Pancreas (tissue), 10 donors: ENCODE measurements around the gene DGCR2. TPM values are rescaled to one million over a fixed set of nuclear protein-coding genes. Genes with fewer than 3 reads are reported as not detected.

Experiments
- ATAC-seq, 4 donors: fragments of 200-7000 bp; cut with Tn5 transposase; one replicate each; pipeline versions ENCODE4 v1.8.0 to v1.9.1; 2020; ENCODE audit warnings: mild to moderate bottlenecking in 4 of 4, moderate library complexity in 4 of 4
- DNase-seq, 6 donors: peaks; one replicate each; pipeline ENCODE4 v3.0.0-alpha.2; 2020
- FAIRE-seq: peaks from 2 replicates; lab custom pipeline; 2012; peaks lifted over from hg19 to GRCh38; lab: Jason Lieb, UNC
- H3K27ac ChIP-seq, 4 donors: fragments of 200-600 bp; sonication (generic); 1 replicate in 3 of 4; 2 replicates in 1 of 4; pipeline versions ENCODE4 v1.5.0 to v1.8.0; 2020
- H3K27me3 ChIP-seq, 4 donors: fragments of 200-600 bp; one replicate each; pipeline ENCODE4 v1.8.0; 2021
- H3K36me3 ChIP-seq, 3 donors: fragments of 200-600 bp; sonication (generic) in 1 of 3; one replicate each; pipeline versions ENCODE4 v1.5.0 to v1.8.0; 2020 to 2021
- H3K4me1 ChIP-seq, 3 donors: fragments of 200-600 bp; one replicate each; pipeline ENCODE4 v1.8.0; 2021
- H3K4me3 ChIP-seq, 4 donors: fragments of 200-600 bp; sonication (generic) in 2 of 4; one replicate each; pipeline versions ENCODE4 v1.5.0 to v1.8.0; 2020 to 2021
- H3K9me3 ChIP-seq, 4 donors: fragments of 200-600 bp; one replicate each; pipeline ENCODE4 v1.8.0; 2021
- WGBS, 2 donors: extraction: QIAGEN DNeasy Blood & Tissue Kit; methylation state at CpG; one replicate each; pipeline ENCODE4 v1.1.7; 2013; 5-methylcytosine and 5-hydroxymethylcytosine counted together
- intact Hi-C, 3 donors: fragments of 100-400 bp; cut with DNase I; formaldehyde crosslinking; loops; one replicate each; pipeline versions ENCODE4 v1.11.1 to v1.14.2; 2022
- polyA plus RNA-seq, 2 donors: library from polyadenylated mRNA; stranded (reverse); fragments of 200-250 nt; gene quantifications; one replicate each; pipeline ENCODE4 v1.2.3, GENCODE V29; 2013
- total RNA-seq, 6 donors: library from RNA; stranded (reverse); fragmentation: NEBNext Ultra II Directional in 4 of 6; extraction: Animal tissue kit (Norgen Biotek cat#: 25700) in 4 of 6; gene quantifications; one replicate each; pipeline versions ENCODE4 v1.2.1 to v1.2.4, GENCODE V29; 2021 to 2023
- TF ChIP-seq, protein P1 (sequence below), 4 donors: fragments of 200-600 bp; sonication (generic) in 3 of 4; IDR thresholded peaks; one replicate each; pipeline versions ENCODE4 v1.5.0 to v1.8.0; 2021; ENCODE audit warnings: antibody characterized with exemption in 4 of 4
- donor health status: healthy with polysubstance abuse.
- donor health status: DM: no; HTN: no; CAD: no; lungs with moderate emphysema.
- donor health status: DM: no; HTN: no; CAD: no.
- donor health status: control.
- donor health status: control.
- donor health status: Bipolar disorder and iron deficiency.
- donor health status: DM: yes; HTN: yes; CAD: no.
- donor health status: DM: no; HTN: no; CAD: no.
- donor health status: DM: no; HTN: no; CAD: no.
- donor health status: DM: yes; HTN: yes; CAD: no.

DGCR2 gene
- total and polyA plus RNA-seq, 8 donors: 24.3 to 41.5 (median 30.1) TPM

GRCh38 chr22:19090586-19091127, 31.6 kb downstream of the DGCR2 start:
- Histone ChIP-seq H3K9me3 (no peaks in the 10 kb centered on the region), H3K4me1 (peaks cover 0 to 13% (median under 1%) of the 10 kb centered on the region in 3 donors), H3K27ac (no peak overlapping the region), H3K4me3 (no peak overlapping the region), H3K36me3 (peaks cover 0 to 7% (median 0%) of the 10 kb centered on the region in 3 donors), H3K27me3 (no peaks in the 10 kb centered on the region)
- TF ChIP-seq, protein P1, sequence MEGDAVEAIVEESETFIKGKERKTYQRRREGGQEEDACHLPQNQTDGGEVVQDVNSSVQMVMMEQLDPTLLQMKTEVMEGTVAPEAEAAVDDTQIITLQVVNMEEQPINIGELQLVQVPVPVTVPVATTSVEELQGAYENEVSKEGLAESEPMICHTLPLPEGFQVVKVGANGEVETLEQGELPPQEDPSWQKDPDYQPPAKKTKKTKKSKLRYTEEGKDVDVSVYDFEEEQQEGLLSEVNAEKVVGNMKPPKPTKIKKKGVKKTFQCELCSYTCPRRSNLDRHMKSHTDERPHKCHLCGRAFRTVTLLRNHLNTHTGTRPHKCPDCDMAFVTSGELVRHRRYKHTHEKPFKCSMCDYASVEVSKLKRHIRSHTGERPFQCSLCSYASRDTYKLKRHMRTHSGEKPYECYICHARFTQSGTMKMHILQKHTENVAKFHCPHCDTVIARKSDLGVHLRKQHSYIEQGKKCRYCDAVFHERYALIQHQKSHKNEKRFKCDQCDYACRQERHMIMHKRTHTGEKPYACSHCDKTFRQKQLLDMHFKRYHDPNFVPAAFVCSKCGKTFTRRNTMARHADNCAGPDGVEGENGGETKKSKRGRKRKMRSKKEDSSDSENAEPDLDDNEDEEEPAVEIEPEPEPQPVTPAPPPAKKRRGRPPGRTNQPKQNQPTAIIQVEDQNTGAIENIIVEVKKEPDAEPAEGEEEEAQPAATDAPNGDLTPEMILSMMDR (IDR thresholded peaks at IDR 0.05): no peak
- DNase-seq (no peak), ATAC-seq (no peak), FAIRE-seq (no peak)
- 40 to 87% methylated on average over 3 of the region's 3 CpGs for WGBS, 2 donors
- intact Hi-C loops: no loop called here

DNA sequence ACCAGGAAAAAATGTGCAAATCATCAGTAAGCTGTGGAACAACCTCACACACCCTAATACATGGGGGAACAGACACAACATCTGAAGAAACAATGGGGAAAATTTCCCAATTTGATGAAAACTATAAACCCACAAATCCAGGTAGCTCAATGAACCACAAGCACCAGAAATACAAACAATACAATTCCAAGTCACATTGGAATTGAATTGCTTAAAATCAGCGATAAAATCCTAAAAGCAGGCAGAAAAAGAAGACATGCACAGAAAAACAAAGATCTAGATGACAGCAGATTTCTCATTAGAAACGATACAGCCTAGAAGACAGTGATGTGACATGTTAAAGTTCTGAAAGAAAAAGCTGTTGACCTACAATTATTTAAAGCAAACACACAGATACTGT, 32.0 kb downstream of the DGCR2 start:
- TF ChIP-seq, protein P1 (IDR thresholded peaks at IDR 0.05): no peak
- intact Hi-C loops: no loop called here
- 82 to 85% methylated on average over 2 of the region's 2 CpGs for WGBS, 2 donors
- no peaks in the 10 kb centered on the region for H3K27me3 ChIP-seq
- DNase-seq (no peak), FAIRE-seq (no peak), ATAC-seq (no peak)
- H3K9me3 ChIP-seq: no peaks in the 10 kb centered on the region
- H3K4me3 ChIP-seq: no peak overlapping the region
- peaks cover 0 to 7% (median 0%) of the 10 kb centered on the region in 3 donors for H3K36me3 ChIP-seq
- H3K27ac ChIP-seq: no peak overlapping the region
- peaks cover 0 to 17% (median 5%) of the 10 kb centered on the region in 3 donors for H3K4me1 ChIP-seq

- Histone ChIP-seq H3K27ac (no peak overlapping the region), H3K9me3 (no peaks in the 10 kb centered on the region), H3K27me3 (no peaks in the 10 kb centered on the region), H3K4me1 (peaks cover 0 to 19% (median 5%) of the 10 kb centered on the region in 3 donors), H3K36me3 (peaks cover 0 to 7% (median 0%) of the 10 kb centered on the region in 3 donors), H3K4me3 (no peak overlapping the region)
- no peak for FAIRE-seq
- 96 to 98% methylated on average over 13 to 14 of the region's 14 CpGs for WGBS, 2 donors
- peak in 1 of 6 donors; percentile 7 for DNase-seq
- intact Hi-C loops: no loop called here
- TF ChIP-seq, protein P1 (IDR thresholded peaks at IDR 0.05): no peak
- ATAC-seq: no peak
Observed at GRCh38 chr22:19088866-19089595, 33.2 kb downstream of the DGCR2 start.

DNA sequence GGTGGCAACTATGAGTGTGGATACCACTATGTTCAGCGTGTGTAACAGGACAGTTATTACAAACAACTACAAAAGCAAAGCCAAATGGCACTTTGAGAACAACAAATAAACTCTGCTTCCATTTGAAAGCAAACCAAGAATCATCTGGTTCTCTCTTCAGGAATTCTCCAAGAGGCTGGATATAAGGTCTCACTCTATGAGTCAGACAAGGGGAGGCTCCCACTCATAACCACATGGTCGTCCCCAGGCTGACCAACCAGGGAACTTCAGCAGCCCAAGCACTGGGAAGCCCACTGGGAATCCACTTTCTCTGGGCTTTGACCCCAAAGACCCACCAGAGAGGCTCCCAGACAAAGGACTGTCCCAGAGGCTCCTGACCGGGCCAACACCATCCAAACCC, 35.3 kb downstream of the DGCR2 start:
- H3K4me1 ChIP-seq: peaks cover 0 to 19% (median 5%) of the 10 kb centered on the region in 3 donors
- FAIRE-seq: no peak
- no peak for ATAC-seq
- no peak overlapping the region for H3K27ac ChIP-seq
- no peak overlapping the region for H3K4me3 ChIP-seq
- intact Hi-C loops: no loop called here
- TF ChIP-seq, protein P1 (IDR thresholded peaks at IDR 0.05): no peak
- H3K27me3 ChIP-seq: no peaks in the 10 kb centered on the region
- H3K36me3 ChIP-seq: peaks cover 0 to 7% (median 0%) of the 10 kb centered on the region in 3 donors
- DNase-seq: peak in 1 of 6 donors; percentile 5
- WGBS, 2 donors: 88 to 100% methylated on average over 3 of the region's 3 CpGs
- no peaks in the 10 kb centered on the region for H3K9me3 ChIP-seq
